GM19043 (cell line): Measurements from ENCODE around the gene RNF121.

Experiments
- ATAC-seq: cut with Tn5 transposase; IDR thresholded peaks from one replicate; pipeline ENCODE4 v1.9.1; 2021; ENCODE audit warnings: low read depth; ENCODE audit not compliant: unreplicated experiment

The RNF121 gene

DNA sequence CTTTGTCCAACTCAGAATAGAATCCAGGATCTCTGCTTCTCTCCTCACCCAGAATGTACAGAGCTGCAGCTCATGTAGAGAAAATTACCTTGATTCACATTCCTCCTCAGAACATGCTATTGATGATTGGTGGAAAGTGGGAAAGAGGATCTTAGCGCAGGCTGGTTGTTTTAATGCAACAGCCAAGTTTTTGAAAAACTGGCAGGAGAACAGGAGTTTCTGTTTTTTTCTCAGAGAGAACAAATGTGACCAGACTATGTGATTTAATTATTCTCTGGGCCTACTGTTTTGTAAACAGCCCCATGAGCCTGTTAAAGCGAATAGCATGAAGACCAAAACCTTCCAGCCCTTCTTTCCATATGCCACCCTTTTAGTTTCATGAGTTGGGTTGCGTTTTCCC is 50.8 kb downstream of the RNF121 start:
- no peak for ATAC-seq

DNA sequence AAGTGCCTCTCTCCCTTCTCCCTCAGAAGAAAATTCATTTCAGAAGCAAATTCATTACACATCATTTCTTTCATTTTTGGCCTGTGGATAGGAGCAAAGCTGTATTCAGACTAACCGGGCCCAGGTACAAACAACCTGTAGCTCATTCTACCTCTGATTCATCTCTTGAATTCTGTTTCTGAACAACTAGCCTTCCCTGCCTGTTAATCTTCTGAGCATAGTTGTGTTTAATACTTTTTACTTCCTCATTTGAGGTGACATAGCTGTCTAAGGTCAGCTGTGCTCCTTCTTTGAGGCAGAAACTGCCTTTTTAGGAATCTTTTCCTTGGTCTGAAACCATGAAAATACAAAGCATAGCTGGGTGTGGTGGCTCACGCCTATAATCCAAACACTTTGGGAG is 57.3 kb downstream of the RNF121 start:
- no peak for ATAC-seq

GRCh38 chr11:71987521-71987920 is 58.7 kb downstream of the RNF121 start:
- no peak for ATAC-seq

GRCh38 chr11:71988050-71988449 is 59.2 kb downstream of the RNF121 start:
- ATAC-seq: no peak

DNA sequence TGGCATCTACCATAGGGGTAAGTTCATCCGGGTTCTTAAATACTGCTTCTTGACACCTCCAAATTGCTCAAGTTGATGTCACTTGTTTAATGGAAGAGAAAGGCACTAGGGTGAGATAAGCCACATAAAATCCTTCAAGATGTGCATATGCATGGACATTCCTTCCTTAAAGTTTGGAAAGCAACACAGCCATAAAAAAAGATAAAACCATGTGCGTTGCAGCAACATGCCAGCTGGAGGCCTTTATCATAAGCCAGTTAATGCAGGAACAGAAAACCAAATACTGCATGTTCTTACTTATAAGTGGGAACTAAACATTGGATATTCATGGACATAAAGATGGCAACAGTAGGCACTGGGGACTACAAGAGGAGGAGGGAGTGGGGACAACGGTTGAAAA is 61.9 kb downstream of the RNF121 start:
- ATAC-seq: no peak

GRCh38 chr11:71991494-71991893 is 62.6 kb downstream of the RNF121 start:
- peak; percentile 84 for ATAC-seq

DNA sequence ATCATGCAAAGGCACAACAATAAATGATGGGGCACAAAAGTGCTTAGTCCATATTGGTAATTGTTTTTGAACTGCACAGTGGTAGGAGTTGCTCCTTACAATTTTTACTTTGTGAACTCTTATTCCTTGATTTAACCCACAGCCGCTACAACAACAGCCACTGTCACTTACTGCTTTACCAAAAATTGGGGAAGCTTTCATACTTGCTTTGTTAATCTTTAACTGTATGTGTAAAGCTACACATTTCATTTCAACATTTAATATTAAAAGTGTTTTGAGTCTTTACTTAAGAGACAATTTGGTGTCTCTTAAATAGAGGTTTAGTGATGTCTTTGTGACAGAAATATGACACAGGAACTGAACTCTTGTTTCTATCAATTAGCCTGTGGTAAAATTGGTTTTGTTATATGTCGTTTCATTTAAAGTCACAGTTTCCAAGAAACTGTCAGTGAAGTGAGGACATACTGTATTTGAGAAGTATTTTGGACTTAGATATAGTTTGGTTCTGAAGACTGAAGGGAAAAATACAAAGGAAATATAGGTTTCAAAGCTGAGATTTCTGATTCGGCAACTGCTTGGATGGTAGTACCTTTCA is 63.4 kb downstream of the RNF121 start:
- ATAC-seq: no peak

GRCh38 chr11:71994786-71995185 is 65.9 kb downstream of the RNF121 start:
- ATAC-seq: no peak

GRCh38 chr11:71995726-71996291 is 67.0 kb downstream of the RNF121 start:
- no peak for ATAC-seq

- ATAC-seq: no peak
Observed at GRCh38 chr11:71996517-71996916, 67.7 kb downstream of the RNF121 start.

- no peak for ATAC-seq
Observed at GRCh38 chr11:71996946-71997345, 68.1 kb downstream of the RNF121 start.

- no peak for ATAC-seq
Observed at GRCh38 chr11:71997594-71997993, 68.7 kb downstream of the RNF121 start.

DNA sequence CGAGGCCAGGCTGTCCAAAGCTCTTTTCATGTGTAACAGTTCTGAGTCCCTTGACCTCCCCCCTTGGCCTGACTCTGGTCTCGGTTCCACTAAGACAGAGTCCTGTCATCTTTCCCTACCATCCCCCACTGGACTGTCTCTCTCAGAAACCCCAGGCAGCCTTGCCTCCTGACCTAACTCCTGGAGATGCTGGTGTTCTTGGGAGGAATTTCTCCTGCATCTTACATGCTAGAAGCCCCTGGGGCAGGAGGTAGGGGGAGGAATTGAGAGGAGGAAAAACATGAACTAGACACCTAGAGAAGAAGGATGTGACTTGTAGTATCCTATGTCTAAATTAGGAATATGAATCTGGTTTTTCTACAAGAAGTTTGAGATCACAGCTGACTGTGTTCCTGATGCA is 69.2 kb downstream of the RNF121 start:
- ATAC-seq: no peak

- ATAC-seq: peak; percentile 52
Observed at GRCh38 chr11:71998649-71999310, 69.9 kb downstream of the RNF121 start, which contains the start of gene IL18BP. TSS of gene IL18BP (plus strand) at chr11:71998909. CDS start at chr11:71999985, 1,076 bp downstream.

GRCh38 chr11:71999362-71999761 is 70.5 kb downstream of the RNF121 start:
- no peak for ATAC-seq

- ATAC-seq: no peak
Observed at GRCh38 chr11:71999798-72000197, 71.0 kb downstream of the RNF121 start.

DNA sequence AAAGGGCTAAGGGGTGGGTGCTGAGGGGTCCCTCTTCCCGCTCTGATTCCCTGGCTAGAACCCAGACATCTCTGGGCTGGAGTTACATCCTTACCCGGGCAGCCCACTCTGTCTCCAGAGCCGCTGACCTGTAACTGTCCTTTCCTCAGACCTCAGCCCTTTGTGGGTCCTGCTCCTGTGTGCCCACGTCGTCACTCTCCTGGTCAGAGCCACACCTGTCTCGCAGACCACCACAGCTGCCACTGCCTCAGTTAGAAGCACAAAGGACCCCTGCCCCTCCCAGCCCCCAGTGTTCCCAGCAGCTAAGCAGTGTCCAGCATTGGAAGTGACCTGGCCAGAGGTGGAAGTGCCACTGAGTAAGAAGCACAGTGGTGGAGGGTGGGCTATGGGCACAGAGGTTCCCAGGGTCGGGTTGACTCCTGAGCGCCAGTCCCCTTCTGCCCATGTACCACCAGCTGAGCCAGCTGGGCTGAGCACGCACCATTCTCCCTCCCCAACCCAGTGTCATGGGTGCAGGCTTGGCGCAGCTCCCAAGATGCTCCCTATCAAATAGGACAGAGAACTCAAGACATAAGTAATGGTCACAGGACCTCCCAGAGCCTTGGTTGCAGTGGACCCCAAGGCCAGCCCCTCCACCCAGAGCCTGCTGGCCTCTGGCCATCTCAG is 71.5 kb downstream of the RNF121 start:
- no peak for ATAC-seq

DNA sequence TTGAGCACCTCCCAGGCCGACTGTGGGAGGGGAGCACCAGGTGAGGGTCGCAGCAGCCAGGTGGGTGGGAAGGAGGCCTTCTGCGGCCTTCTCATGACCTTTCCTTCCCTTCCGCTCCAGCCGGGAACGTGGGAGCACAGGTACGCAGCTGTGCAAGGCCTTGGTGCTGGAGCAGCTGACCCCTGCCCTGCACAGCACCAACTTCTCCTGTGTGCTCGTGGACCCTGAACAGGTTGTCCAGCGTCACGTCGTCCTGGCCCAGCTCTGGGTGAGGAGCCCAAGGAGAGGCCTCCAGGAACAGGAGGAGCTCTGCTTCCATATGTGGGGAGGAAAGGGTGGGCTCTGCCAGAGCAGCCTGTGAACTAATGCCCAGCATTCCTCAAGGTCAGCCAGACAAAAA is 72.4 kb downstream of the RNF121 start:
- no peak for ATAC-seq

- ATAC-seq: no peak
Observed at GRCh38 chr11:72001834-72002591, 73.2 kb downstream of the RNF121 start.

- ATAC-seq: no peak
Observed at GRCh38 chr11:72002841-72003775, 74.3 kb downstream of the RNF121 start.
